CMK (cell line): ENCODE data around the gene CFAP97.
"Not testable (repeated sequence)": the region's sequence is repeated elsewhere in the genome, so short reads cannot be mapped to it uniquely, and the experiment has no call there.

ENCODE experiments used
- DNase-seq: peaks from one replicate; pipeline ENCODE4 v3.0.0-alpha.2; 2010; ENCODE audit warnings: low read depth

Gene CFAP97

GRCh38 chr4:185139736-185140135, 64.1 kb downstream of the CFAP97 start:
- DNase-seq = no peak

DNA sequence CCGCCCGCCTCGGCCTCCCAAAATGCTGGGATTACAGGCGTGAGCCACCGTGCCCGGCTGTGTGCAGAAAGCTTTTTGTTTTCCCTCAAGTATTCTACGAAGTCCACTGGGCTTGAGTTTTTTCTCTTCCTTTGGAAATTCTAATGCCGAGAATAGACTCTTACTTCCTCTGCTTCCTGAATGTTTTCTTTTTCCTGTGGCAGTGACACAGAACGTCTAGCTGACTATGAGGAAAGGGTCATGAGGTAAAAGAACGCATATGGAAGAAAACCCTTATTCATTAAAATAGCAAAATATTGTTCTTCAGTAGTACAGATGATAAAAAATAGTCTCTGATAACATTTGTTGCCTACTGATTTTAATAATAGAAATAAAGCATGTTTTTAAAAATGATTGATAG, 65.6 kb downstream of the CFAP97 start:
- no peak for DNase-seq

GRCh38 chr4:185137233-185137925, 66.4 kb downstream of the CFAP97 start:
- no peak for DNase-seq

DNA sequence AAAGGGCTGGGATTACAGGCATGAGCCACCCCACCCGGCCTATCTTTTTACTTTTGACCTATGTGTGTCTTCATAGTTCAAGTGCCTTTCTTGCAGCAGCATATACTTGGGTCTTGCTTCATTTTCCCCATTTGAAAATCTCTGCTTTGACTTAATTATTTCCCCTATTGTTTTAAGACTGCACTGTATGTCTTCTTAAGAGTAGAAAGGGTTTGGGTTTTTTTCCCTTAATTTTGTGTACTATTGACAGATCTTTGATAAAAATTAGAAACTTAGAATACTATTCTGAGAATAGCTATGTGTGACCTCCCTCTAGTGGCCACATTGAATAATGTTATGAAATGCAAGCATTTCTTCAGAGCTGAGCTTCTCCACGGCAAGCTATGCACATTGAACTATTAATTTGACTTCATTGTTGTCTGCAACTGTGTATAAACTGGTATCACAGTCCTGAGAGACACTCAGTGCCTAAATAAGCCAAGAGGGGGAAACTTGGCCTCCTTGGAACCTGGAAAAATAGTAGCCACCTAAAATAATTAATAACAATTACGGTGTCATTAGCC, 69.4 kb downstream of the CFAP97 start:
- DNase-seq = no peak

DNA sequence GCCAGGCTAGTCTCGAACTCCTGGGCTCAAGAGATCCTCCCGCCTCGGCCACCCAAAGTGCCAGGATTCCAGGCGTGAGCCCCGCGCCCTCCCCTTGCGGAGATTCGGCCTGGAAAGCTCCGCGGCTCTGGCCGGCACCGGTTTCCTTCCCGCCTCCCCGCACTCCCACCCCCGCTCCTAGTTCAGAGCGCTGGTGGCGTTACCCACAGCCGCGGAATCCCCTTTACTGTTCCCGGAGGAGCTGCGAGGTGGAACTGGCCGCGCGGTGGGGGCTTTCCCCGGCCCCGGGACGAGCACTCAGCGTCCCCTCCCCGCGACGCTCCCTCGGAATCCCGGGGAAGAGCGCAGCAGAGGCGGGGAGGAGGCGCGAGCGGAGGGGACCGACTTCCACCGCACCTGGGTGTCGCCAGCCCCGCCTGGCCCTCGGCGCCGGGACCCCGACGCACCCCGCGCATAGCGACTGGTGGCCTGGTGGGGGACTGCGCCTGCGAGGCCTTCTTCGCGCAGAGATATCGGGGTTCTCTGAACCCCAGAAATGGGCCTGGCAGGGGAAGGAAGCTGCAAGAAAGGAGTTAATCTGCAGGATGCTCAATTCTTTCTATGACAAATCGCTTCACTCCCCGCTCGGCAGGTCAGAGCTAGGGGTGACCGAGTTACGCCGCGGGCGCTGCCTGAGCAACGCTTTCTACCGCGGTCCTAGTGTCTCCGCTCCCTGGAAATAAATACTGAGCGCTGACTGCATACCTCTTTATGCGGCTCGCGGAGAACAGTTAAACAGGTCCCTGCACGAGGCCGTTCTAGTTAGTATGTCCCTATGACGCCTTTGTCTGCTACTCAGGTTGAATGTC, 75.3 kb downstream of the CFAP97 start:
- DNase-seq = no peak

DNA sequence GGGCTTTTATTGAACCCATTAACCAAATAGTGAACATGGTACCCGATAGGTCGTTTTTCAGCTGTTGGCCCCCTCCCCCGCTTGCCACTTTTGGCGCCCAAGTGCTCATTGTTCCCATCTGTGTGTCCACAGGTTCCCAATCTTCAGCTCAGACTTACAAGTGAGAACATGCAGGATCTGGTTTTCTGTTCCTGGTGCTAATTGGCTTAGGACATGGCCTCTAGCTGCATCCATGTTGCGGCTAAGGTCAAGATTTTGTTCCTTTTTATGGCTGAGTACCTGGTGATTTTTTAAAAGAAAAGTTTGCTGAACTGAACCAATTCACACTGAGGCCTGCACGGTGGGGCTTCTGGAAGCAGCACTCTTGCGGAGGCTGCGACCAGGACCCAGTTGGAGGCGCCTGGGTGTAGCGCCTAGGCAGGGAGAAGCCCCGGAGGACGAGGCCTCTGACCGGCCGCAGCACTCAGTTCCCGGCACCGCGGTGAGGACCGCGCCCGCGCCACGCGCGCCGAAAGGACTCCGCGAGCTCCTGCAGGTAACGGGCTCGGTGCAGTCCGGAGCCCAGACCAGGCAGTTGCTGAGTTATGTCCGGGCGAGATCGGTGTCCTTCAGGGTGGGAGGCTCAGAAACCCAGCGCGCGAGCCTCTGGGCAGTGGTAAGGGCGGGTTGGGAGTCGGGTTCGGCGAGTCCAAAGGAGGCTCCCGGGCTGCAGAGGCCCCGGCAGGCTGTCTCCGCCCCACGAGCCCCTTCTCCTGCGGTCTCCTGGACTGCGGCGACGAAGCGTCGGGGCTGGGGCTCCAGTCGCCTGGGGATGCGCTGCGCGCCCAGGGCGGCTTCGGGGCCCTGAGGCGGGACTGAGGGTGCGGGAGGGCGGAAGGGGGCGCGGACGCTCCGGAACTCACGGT, 76.5 kb downstream of the CFAP97 start:
- no peak for DNase-seq

- DNase-seq = no peak
Measured at GRCh38 chr4:185124006-185124405, 79.8 kb downstream of the CFAP97 start.

DNA sequence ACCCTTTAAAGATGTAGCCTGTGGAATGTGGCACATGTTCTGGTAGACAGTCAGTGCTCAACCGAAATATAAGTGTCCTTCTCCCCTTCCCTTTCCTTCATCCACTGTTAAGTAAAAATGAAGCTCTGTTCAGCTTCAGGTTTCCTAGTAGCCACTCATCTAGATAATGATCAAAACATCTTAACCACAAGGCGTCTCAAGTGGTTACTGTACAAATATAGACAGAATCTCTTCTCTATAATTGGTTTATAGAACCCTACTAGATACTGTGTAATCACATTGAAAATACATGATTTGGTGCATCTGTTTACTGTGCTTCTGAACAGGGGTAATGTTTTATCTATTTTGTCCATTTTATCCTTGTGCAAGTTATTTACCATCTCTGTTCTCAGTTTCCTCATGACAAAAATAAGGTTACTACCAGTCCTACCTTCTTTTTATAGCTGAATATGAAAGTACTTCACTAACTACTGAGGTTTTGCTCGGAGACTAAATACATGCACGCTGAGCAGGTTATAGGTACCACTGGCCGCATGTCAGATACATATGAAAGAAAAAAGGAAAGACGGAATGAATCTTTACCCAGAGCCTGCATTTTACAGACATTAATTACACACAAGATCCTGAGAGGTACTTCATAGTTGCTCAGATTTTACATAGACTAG, 81.0 kb downstream of the CFAP97 start:
- DNase-seq = no peak

- DNase-seq = no peak
Measured at GRCh38 chr4:185120631-185120946, 83.2 kb downstream of the CFAP97 start.

DNA sequence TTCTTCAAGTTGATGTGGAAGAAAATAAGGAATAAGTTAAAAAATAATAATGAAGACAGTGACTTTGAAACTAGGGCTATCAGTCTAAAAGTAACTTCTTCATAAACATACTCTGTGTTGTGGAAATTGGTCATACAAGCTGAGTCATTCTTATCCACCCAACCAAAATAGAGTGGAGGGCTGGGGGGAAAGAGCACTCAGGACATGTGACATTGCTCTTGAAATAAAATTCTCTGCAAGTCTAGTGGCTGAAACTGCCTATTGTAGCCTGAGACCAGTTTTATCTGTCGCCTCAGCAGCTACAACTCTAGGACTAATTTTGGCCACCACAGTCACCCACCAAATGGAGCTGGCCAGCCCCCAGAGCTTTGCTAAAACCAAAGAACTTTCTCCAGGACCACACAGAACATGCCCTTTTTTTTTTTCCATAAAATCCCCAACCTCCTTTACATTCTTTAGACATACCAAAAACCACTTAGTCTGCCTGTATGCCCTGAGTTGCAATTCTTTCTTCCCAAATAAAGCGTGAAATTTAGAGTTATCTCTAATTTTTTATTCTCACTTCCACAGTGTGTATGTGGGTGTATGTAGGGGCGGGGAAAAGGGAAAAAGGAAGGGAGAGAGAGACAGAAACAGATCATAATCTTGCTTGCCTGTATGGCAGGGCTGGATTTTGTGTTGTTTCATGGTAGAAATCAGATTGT, 83.7 kb downstream of the CFAP97 start:
- DNase-seq = no peak

DNA sequence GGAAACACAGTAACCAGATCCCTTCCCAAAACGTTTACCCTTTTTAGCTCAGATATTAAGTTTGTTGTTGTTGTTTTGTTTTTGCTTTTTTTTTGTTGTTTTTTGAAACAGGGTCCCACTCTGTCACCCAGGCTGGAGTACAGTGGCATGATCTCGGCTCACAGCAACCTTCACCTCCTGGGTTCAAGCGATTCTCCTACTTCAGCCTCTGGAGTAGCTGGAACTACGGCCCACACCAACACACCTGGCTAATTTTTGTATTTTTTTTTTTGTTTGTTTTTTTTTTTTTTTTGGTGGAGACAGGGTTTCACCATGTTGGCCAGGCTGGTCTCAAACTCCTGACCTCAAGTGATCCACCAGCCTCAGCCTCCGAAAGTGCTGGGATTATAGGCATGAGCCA, 84.3 kb downstream of the CFAP97 start:
- DNase-seq = not testable (repeated sequence)

GRCh38 chr4:185118876-185119275, 84.9 kb downstream of the CFAP97 start:
- no peak for DNase-seq

- no peak for DNase-seq
Measured at GRCh38 chr4:185117300-185117934, 86.4 kb downstream of the CFAP97 start.

- DNase-seq = peak; percentile 79
Measured at GRCh38 chr4:185115827-185116232, 88.0 kb downstream of the CFAP97 start.

DNA sequence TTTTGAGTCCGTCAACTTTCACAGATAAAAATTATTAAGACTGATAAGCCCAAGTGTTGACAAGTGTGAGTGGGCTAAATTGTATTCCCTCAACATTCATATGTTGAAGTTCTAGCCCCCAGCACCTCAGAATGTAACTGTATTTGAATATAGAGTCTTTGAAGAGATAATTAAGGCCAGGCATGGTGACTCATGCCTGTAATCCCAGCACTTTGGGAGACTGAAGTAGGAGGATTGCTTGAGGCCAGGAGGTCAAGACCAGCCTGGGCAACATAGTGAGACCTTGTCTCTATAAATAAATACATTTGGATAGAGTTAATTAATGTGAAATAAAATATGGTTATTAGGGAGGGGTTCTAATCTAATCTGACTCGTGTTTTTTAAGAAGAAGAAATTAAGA, 90.5 kb downstream of the CFAP97 start:
- DNase-seq = no peak

DNA sequence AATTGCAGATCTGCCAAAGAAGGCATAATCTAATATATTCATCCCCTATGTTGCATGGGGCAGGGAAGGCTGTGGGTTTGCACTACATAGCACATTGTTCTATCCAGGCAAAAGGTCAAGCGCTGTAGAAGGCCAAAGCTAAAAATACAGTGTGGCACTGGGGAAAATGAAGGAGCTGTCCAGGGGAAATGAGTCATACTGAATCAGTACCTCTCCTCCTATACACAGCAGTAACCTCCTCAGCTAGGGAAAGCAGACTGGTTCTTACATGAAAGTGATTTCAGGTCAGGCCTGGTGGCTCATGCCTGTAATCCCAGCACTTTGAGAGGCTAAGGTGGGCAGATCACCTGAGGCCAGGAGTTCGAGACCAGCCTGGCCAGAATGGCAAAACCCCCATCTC, 91.7 kb downstream of the CFAP97 start:
- no peak for DNase-seq

DNA sequence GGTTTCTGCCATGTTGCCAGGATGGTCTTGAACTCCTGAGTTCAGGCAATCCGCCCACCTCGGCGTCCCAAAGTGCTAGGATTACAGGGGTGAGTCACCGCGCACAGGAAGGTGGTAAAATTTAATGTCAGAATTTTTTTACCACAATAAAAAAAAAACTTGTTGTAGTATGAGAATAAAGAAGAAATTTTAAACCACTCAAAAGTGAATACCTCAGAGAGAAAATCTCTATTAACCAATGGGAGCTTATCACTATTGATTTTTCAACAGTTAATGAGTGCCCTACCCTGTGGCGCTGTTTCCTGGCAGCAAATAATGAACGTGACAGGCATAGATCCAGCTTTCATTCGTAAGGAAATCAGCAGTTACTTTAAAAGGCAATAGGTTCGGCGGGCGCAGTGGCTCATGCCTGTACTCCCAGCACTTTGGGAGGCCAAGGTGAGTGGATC, 93.4 kb downstream of the CFAP97 start:
- no peak for DNase-seq

DNA sequence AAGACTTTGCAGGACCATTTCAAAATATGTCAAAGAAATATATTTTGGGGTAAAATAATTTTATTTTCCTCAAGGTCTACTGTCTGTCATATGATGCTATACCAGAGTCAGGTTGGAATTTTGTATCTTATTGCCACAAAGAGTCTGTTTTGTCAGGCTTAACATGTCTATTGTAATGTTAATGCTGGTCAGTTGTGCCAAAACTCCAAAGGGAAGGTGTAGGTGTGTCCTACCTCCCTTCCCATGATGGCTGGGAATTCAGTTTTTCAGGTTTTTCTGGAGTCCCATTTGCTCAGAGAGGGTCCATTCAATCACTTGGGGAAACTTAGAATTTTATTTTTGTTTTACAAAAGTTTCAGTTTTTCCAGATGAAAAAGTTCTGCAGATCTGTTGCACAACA, 94.1 kb downstream of the CFAP97 start:
- DNase-seq = no peak
